Gastrocnemius medialis (tissue), 4 donors: Measurements from ENCODE around the gene PRKCE.

Experiments
- CTCF ChIP-seq, 5 experiments: fragments of 450-650 bp in 3 of 5; fragments of 200-600 bp in 2 of 5; sonication (generic) in 2 of 5; IDR thresholded peaks in 4 of 5; conservative IDR thresholded peaks in 1 of 5; 1 replicate in 4 of 5; 2 replicates in 1 of 5; pipeline ENCODE4 v1.5.1; 2016 to 2019; ENCODE audit warnings: antibody characterized with exemption in 5 of 5, mild to moderate bottlenecking in 3 of 5, moderate library complexity in 3 of 5
- POLR2A ChIP-seq, 2 donors: fragments of 450-650 bp; IDR thresholded peaks; one replicate each; pipeline ENCODE4 v1.6.1; 2017; ENCODE audit warnings: antibody characterized with exemption in 2 of 2, mild to moderate bottlenecking in 2 of 2, moderate library complexity in 2 of 2

- TF ChIP-seq CTCF (IDR thresholded peaks at IDR 0.05 in 4 of 5, conservative IDR thresholded peaks at IDR 0.05 in 1 of 5) (no peak), POLR2A (IDR thresholded peaks at IDR 0.05) (no peak)
Observed at GRCh38 chr2:45938649-45939511, 287.4 kb downstream of the PRKCE start.
